Stimulated activated CD8-positive, alpha-beta memory T cell treated with anti-CD3 and anti-CD28 coated beads, Interleukin-7, amount 100 ng/mL, for 1 hour (primary cell): Measurements from ENCODE around the gene SEC14L2.

ENCODE experiments used
- DNase-seq, 2 donors: peaks; one replicate each; pipeline ENCODE4 v3.0.0-alpha.2; 2020; ENCODE audit warnings: low read depth in 2 of 2

Gene SEC14L2

GRCh38 chr22:30404307-30404706, 7.5 kb downstream of the SEC14L2 start:
- no peak for DNase-seq

- DNase-seq = no peak
Measured at GRCh38 chr22:30405731-30406130, 8.9 kb downstream of the SEC14L2 start.

DNA sequence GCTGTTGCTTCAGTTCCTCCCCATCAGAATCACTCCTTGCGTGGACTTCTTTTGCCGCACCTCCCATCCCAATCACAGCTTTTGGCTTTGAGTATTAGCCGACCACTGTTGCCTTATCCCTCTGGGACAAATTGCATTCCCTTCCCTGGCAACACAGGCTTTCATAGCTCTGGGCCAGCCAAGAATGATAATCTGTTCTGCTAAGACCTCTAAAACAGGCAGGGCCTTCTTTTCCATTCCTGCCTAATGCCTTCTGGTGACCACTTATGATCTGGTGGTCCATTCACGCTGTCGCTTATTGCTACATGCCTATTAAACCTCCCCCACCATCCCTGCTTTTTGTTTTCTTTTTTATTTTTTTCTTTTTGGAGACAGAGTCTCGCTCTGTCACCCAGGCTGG, 9.6 kb downstream of the SEC14L2 start:
- no peak for DNase-seq

DNA sequence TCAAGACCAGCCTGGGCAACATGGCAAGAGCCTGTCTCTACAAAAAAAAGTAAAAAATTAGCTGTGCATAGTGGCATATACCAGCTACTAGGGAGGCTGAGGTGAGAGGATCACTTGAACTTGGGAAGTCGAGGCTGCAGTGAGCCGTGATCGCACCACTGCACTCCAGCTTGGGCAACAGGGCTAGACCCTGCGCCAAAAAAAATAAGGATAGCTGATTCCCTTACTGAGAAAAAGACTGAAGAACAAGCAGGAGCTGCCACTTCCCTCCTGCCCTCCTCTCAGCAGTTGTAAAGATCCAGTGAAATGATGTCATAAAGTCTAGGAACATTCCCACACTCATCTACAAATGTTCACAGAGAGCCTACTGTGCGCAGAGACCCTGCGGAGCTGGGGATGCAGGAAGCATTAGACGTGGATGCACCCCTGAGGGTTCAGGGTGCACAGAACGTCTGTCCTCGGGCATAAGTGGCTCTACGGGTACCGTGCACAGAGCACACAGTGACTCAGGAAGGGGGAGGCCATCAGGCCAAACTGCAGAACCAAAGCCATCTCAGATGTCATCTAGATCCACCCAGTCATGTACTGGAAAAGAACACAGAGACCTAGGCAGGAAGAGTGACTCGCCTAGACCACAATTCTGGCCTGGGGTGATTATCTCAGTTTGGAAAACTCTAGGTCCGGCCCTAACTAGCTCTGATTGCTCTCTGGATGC, 11.7 kb downstream of the SEC14L2 start:
- DNase-seq = no peak

DNA sequence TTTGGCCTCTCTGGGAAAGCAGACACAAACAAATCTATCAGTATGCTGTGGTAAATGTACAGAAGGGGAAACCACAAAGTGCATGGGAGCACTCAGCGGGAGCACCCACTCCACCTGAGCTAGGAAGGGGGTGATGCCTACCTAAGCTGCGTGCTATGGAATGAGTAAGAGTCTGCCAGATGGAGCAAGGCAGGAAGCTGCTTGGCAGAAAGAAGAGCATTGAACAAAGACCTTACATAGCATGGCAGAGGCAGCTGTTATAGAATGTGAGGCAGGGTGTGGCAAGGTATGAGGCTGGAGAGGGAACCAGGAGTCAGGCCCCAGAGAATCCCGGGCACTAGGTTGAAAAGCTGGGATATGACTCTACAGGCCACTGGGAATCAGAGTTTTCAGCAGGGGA, 15.0 kb downstream of the SEC14L2 start:
- DNase-seq = no peak

DNA sequence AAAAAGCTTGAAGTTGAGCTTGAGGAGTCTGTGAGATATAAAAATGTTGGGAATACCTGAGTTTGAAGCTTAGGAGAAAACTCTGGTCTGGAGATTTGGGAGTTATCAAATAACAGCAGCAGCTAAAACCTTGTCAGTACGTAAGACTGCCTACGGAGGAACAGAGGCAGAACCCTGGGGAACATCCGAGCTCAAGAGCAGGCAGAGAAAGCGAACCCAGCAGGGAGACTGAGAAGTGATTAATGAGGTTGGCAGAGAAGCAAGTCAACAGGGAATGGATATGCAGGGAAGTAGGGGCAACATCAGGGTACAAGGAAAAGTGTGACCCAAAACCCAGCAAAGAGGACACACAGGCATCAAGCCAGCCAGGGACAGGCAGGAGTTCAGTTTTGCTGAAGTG, 16.2 kb downstream of the SEC14L2 start:
- no peak for DNase-seq

GRCh38 chr22:30413745-30414524, 17.1 kb downstream of the SEC14L2 start:
- no peak for DNase-seq

DNA sequence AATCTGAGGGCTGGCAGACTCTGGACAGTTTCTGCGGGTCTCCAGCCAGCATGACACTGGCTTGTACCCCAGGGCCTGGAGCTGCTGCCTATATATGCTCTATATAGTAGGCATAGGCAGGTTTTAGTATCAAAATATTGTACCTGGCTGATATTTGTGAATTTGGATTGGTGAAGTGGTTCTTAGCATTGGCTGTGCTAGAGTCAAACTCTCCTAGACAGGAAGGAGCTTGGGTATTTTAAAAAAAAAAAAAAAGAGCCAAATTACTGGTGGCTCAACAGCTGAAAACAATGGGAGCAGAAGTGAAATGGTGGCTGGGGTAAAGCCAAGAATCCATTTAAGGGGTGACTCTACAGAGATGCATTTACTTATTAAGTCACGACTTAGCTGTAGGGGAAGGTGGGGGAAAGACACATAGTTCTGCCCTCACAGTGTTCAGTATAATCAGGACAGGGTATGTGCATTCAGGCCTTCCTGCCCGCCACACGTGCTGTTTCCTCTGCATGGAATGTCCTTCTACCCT, 17.8 kb downstream of the SEC14L2 start:
- DNase-seq = no peak

- DNase-seq = no peak
Measured at GRCh38 chr22:30416403-30416802, 19.6 kb downstream of the SEC14L2 start.

- no peak for DNase-seq
Measured at GRCh38 chr22:30416837-30417236, 20.0 kb downstream of the SEC14L2 start.

DNA sequence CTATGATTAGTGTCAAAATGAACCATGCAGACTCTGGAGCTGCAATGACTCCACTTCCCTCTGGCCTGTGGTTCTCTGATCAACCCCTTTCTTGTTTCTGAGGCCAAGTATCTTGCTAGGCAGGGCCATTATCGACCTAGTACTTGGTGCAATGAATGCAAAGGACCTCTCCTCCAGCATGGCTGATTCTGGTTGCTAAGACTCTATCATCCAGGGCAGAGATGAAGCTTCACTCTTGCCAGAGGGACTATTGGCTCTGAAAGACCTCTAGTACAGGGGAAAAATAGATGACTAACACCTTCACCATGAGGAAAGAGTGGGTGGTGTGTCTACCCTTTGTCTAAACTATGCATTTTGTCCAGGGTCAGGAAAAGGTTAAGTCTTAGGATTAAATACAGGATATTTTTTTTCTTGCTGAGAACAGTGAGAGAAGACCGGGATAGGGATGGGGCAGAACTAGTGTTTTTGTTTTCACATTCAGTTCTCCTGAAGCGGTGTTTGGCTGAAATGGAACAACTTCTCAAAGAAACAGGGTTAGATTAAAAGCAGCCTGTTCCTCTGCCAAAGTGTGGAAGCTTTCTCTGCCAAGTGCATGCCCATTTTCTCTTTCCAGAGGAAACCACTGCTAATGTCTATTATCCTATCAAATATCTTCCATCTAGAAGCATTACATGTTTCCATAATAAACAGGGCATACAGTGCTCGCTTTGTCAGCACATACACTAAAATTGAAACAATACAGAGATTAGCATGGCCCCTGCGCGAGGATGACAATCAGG, 23.7 kb downstream of the SEC14L2 start:
- no peak for DNase-seq

- no peak for DNase-seq
Measured at GRCh38 chr22:30421695-30422480, 25.1 kb downstream of the SEC14L2 start.

DNA sequence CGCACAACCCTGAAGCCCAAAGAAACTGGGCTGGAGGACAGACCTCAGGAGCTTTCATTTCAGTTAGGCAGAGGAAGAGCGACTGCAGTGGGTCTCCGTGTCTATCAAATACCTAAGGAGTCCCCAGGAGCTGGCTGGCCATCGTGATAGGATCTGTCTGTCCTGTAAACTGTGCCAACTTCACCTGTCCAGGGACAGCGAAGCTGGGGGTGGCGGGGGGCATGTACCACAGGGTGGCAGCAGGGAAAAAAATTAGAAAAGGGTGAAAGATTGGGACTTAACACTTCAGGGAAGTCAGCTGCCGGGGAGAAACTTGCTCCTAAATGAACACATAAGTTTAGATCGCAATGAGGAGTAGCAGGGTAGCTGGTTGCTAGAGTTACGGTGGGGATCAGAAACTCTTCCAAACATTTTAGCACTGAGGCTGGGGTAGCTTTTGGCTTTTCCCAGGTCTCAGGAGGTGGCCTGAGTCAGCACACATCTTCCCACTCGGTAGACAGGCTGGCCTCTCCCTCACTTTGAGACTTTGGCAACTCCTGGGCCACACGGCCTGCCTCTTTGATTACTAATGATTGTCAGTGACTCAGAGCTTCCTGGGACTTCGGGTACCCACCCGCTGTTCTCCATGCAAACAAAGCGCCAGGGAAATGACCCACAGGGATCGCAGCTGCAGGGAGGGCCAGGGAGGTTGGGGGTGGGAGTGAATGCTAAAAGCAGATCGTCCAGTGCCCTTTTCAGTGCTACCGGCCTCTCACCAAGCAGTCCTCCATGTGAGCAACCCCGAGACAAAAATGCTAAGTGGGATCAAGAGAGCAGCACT, 25.9 kb downstream of the SEC14L2 start:
- no peak for DNase-seq

DNA sequence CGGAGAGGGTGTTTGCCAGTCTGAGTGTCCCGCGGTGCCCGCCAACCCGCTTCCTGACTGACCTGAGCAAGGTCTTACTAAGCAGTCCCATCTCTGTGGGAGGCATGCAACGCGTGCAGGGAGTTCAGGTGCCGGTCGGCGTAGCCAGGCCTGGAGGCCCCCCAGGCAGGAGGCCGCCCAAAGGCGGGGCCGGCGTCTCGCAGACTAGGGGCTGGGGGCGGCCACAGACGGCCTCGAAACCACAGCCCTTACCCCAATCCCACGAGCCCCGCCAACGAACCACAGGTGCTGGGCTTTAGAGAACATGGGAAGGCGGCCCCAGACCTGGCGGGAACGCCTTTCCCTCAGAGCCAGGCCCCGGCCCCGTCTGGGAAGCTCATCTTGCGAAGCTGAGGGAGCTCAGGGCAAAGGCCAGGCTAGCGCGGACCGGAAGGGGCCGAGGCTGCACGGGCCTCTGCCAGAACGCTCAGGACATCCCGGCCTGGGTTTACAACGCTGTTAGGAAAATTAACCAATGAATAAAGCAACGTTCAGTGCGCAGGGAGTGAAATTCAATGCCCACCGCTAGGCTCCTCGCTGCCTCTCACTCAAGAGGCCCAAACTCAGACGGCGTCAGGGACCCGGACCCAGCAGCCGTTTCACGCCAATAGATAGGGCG, 26.6 kb downstream of the SEC14L2 start:
- DNase-seq = no peak

- peak; percentile 90 to 92 for DNase-seq
Measured at GRCh38 chr22:30423959-30424533, 27.2 kb downstream of the SEC14L2 start.

- no peak for DNase-seq
Measured at GRCh38 chr22:30424534-30425326, 27.9 kb downstream of the SEC14L2 start.

GRCh38 chr22:30425327-30425615, 28.5 kb downstream of the SEC14L2 start:
- no peak for DNase-seq

DNA sequence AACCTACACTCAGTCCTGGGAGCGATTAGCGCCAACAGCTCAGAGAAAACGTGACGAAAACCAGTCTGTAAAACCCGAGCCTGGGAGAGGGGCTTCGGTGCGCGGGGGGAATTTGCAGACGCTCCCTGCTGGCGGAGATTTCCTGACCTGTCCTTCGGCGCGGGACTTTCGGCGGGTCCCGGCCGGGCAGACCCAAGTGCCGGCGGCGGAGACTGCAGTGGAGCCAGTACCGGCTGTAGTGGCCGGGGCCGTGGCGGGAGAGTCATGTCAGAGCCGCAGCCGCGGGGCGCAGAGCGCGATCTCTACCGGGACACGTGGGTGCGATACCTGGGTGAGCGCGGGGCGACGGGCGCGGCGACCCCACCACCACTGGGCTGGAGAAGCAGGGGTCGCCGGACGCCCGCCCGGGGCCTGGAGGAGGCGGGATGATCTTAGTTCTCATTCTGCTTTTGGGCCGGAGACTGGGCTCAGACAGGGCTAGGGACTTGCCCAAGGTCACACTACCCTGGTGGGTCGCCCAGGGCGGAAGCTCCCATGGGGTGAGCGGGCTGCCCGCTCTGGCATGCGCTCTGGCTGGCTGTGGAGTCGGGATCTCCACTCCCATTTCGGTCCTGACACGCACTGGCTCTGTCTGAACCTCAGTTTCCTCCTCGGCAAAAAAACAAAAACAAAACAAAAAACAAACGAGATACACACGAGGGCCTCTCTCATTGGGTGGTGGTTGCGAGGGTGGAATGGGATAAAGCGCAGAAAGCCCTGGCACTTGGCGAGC, 29.0 kb downstream of the SEC14L2 start, which contains the start of gene MTFP1:
Gene MTFP1 (plus strand): TSS at position 153 of the 772 bp plus-strand sequence. CDS start 112 bp downstream, at position 265.
- DNase-seq = no peak
